IMR-90 (cell line): ENCODE results near the gene TBC1D9B.

ENCODE experiments used
- CTCF ChIP-seq: conservative IDR thresholded peaks from 2 replicates; pipeline ENCODE4 v1.5.1; 2012; ENCODE audit warnings: mild to moderate bottlenecking, low read depth, low read length, improper control_type of control experiment
- POLR2A ChIP-seq: IDR thresholded peaks from 2 replicates; pipeline ENCODE4 v1.6.1; 2012; ENCODE audit warnings: mild to moderate bottlenecking, low read depth, low read length

GRCh38 chr5:179840766-179841165, 66.9 kb downstream of the TBC1D9B start:
- TF ChIP-seq CTCF (no peak), POLR2A (no peak; the same call in 1 of the 2 replicates)
